ENCODE results near the gene UGP2. TPM values are rescaled to one million over a fixed set of nuclear protein-coding genes. Genes with fewer than 3 reads are reported as not detected.
A peak's percentile ranks its signal among the peaks of the same experiment; 100 is the strongest.
"Not testable (repeated sequence)": the region's sequence is repeated elsewhere in the genome, so short reads cannot be mapped to it uniquely, and the experiment has no call there.

Gene UGP2
- total RNA-seq, 1 experiment from 2014 or later = 78.4 TPM

- no peak overlapping the region for H3K4me3 Mint-ChIP-seq (ENCODE audit: unreplicated experiment)
Observed at GRCh38 chr2:63903003-63903402, 61.3 kb downstream of the UGP2 start.

GRCh38 chr2:63914311-63914710 is 72.6 kb downstream of the UGP2 start:
- peaks cover 37% of the 10 kb centered on the region for H3K36me3 Mint-ChIP-seq (ENCODE audit: insufficient read depth, unreplicated experiment)
- ChIA-PET CTCF (no interaction called here), POLR2A (no interaction called here)
- no peaks in the 10 kb centered on the region for H3K4me1 Mint-ChIP-seq (ENCODE audit: insufficient read depth, unreplicated experiment)
- H3K9me3 Mint-ChIP-seq (ENCODE audit: unreplicated experiment) = no peaks in the 10 kb centered on the region
- H3K27me3 Mint-ChIP-seq (ENCODE audit: insufficient read depth, unreplicated experiment) = no peaks in the 10 kb centered on the region
- no peak for DNase-seq (ENCODE audit: unreplicated experiment)
- H3K4me3 Mint-ChIP-seq (ENCODE audit: unreplicated experiment) = no peak overlapping the region
- no TSS peak for BruUV-seq (replicated peaks)
- no peak overlapping the region for H3K27ac Mint-ChIP-seq (ENCODE audit: low read depth, unreplicated experiment)
- TF ChIP-seq CTCF (IDR thresholded peaks at IDR 0.05; ENCODE audit: unreplicated experiment) = no peak
- intact Hi-C loops (cut with micrococcal nuclease) = no loop called here

More at GRCh38 chr2:63903003-63903402, 61.3 kb downstream of the UGP2 start:
- Mint-ChIP-seq H3K27ac (ENCODE audit: low read depth, unreplicated experiment) (no peak overlapping the region), H3K4me1 (ENCODE audit: insufficient read depth, unreplicated experiment) (no peaks in the 10 kb centered on the region), H3K36me3 (ENCODE audit: insufficient read depth, unreplicated experiment) (peaks cover 59% of the 10 kb centered on the region), H3K27me3 (ENCODE audit: insufficient read depth, unreplicated experiment) (no peaks in the 10 kb centered on the region), H3K9me3 (ENCODE audit: unreplicated experiment) (no peaks in the 10 kb centered on the region)
- ChIA-PET POLR2A (no interaction called here), CTCF (no interaction called here)
- intact Hi-C loops (cut with micrococcal nuclease) = no loop called here
- no TSS peak for BruUV-seq (replicated peaks)
- no peak for TF ChIP-seq CTCF (IDR thresholded peaks at IDR 0.05; ENCODE audit: unreplicated experiment)
- DNase-seq (ENCODE audit: unreplicated experiment) = peak; percentile 3

- no peak for DNase-seq (ENCODE audit: unreplicated experiment)
- H3K9me3 Mint-ChIP-seq (ENCODE audit: unreplicated experiment) = no peaks in the 10 kb centered on the region
- intact Hi-C loops (cut with micrococcal nuclease) = no loop called here
- H3K4me3 Mint-ChIP-seq (ENCODE audit: unreplicated experiment) = no peak overlapping the region
- no peaks in the 10 kb centered on the region for H3K4me1 Mint-ChIP-seq (ENCODE audit: insufficient read depth, unreplicated experiment)
- H3K27me3 Mint-ChIP-seq (ENCODE audit: insufficient read depth, unreplicated experiment) = no peaks in the 10 kb centered on the region
- H3K36me3 Mint-ChIP-seq (ENCODE audit: insufficient read depth, unreplicated experiment) = peaks cover 17% of the 10 kb centered on the region
- ChIA-PET POLR2A (no interaction called here), CTCF (no interaction called here)
- H3K27ac Mint-ChIP-seq (ENCODE audit: low read depth, unreplicated experiment) = no peak overlapping the region
- no peak for TF ChIP-seq CTCF (IDR thresholded peaks at IDR 0.05; ENCODE audit: unreplicated experiment)
- BruUV-seq (replicated peaks) = no TSS peak
Observed at GRCh38 chr2:63926815-63927214, 85.1 kb downstream of the UGP2 start.

GRCh38 chr2:63932104-63932503 is 90.4 kb downstream of the UGP2 start:
- peaks cover 30% of the 10 kb centered on the region for H3K36me3 Mint-ChIP-seq (ENCODE audit: insufficient read depth, unreplicated experiment)

More at GRCh38 chr2:63932104-63932503, 90.4 kb downstream of the UGP2 start:
- BruUV-seq (replicated peaks); DNase-seq (ENCODE audit: unreplicated experiment); H3K9me3 Mint-ChIP-seq (ENCODE audit: unreplicated experiment); POLR2A ChIA-PET; H3K27me3 Mint-ChIP-seq (ENCODE audit: insufficient read depth, unreplicated experiment); H3K27ac Mint-ChIP-seq (ENCODE audit: low read depth, unreplicated experiment); H3K4me1 Mint-ChIP-seq (ENCODE audit: insufficient read depth, unreplicated experiment); intact Hi-C loops (cut with micrococcal nuclease); H3K4me3 Mint-ChIP-seq (ENCODE audit: unreplicated experiment): not testable (repeated sequence)
- CTCF ChIA-PET = interaction anchor here (0.6 to 0.7 kb wide), 2 partner anchors 23 to 72 kb away, joined by 3 to 4 read pairs; no protein-coding TSS in a partner anchor

Other genes with a start within 250 kb of the UGP2 start
- gene VPS54, start 177.5 kb downstream of the UGP2 start, total RNA-seq (2022) = 13.1 and 16.5 TPM in 2 replicates